Liver (tissue), 9 donors: ENCODE data around the gene KPNA4. TPM values are rescaled to one million over a fixed set of nuclear protein-coding genes. Genes with fewer than 3 reads are reported as not detected.

ENCODE experiments used
- DNase-seq: peaks from one replicate; pipeline ENCODE4 v3.0.0-alpha.2; 2017; ENCODE audit warnings: low spot score
- H3K27ac ChIP-seq, 2 donors: one replicate each; pipeline ENCODE4 v1.7.0; 2013; ENCODE audit warnings: inconsistent platforms in 2 of 2, low read length in 2 of 2, control low read depth in 1 of 2, low read depth in 1 of 2, mild to moderate bottlenecking in 1 of 2
- H3K27me3 ChIP-seq, 4 donors: one replicate each; pipeline versions ENCODE4 v1.6.1 to v1.7.0; 2013; ENCODE audit warnings: low read length in 3 of 4, inconsistent platforms in 1 of 4, mild to moderate bottlenecking in 1 of 4, moderate library complexity in 1 of 4; ENCODE audit not compliant: control insufficient read depth in 4 of 4, insufficient read depth in 4 of 4
- H3K36me3 ChIP-seq, 4 donors: one replicate each; pipeline versions ENCODE4 v1.6.1 to v1.7.0; 2013; ENCODE audit warnings: low read length in 3 of 4, mild to moderate bottlenecking in 3 of 4, low read depth in 1 of 4, moderate library complexity in 1 of 4; ENCODE audit not compliant: control insufficient read depth in 4 of 4, insufficient read depth in 3 of 4
- H3K4me1 ChIP-seq, 4 donors: one replicate each; pipeline versions ENCODE4 v1.6.1 to v1.7.0; 2013; ENCODE audit warnings: low read length in 3 of 4, mild to moderate bottlenecking in 3 of 4, moderate library complexity in 1 of 4; ENCODE audit not compliant: control insufficient read depth in 4 of 4, insufficient read depth in 4 of 4
- H3K4me3 ChIP-seq, 3 donors: one replicate each; pipeline versions ENCODE4 v1.6.1 to v1.7.0; 2013; ENCODE audit warnings: low read length in 3 of 3, control low read depth in 1 of 3, low read depth in 1 of 3, mild to moderate bottlenecking in 1 of 3
- H3K9ac ChIP-seq, 2 donors: one replicate each; pipeline ENCODE4 v1.7.0; 2013; ENCODE audit warnings: low read length in 2 of 2, mild to moderate bottlenecking in 2 of 2, moderate library complexity in 2 of 2, control low read depth in 1 of 2, low read depth in 1 of 2
- H3K9me3 ChIP-seq, 4 donors: one replicate each; pipeline versions ENCODE4 v1.6.1 to v1.7.0; 2013; ENCODE audit warnings: low read length in 3 of 4; ENCODE audit not compliant: control insufficient read depth in 4 of 4
- ATF3 ChIP-seq: IDR thresholded peaks from 2 replicates; pipeline ENCODE4 v1.6.1; 2016; ENCODE audit warnings: antibody characterized with exemption
- CTCF ChIP-seq: fragments of 150-350 bp; IDR thresholded peaks from 2 replicates; pipeline ENCODE4 v1.5.1; 2017; ENCODE audit warnings: improper control_type of control experiment, low read depth, low read length; ENCODE audit not compliant: missing input control
- EGR1 ChIP-seq, 2 donors: IDR thresholded peaks; 2 replicates each; pipeline ENCODE4 v1.6.1; 2016 to 2018; ENCODE audit warnings: antibody characterized with exemption in 2 of 2, low read depth in 2 of 2
- FOXA2 ChIP-seq: IDR thresholded peaks from 2 replicates; pipeline ENCODE4 v1.6.1; 2016; ENCODE audit warnings: antibody characterized with exemption
- HNF4A ChIP-seq, 2 donors: conservative IDR thresholded peaks; 2 replicates each; pipeline ENCODE4 v1.6.1; 2016; ENCODE audit warnings: antibody characterized with exemption in 2 of 2, mild to moderate bottlenecking in 2 of 2
- HNF4G ChIP-seq: IDR thresholded peaks from 2 replicates; pipeline ENCODE4 v1.6.1; 2016; ENCODE audit warnings: antibody characterized with exemption
- JUND ChIP-seq, 2 donors: IDR thresholded peaks; 2 replicates each; pipeline ENCODE4 v1.6.1; 2016; ENCODE audit warnings: antibody characterized with exemption in 2 of 2
- MAX ChIP-seq: IDR thresholded peaks from 2 replicates; pipeline ENCODE4 v1.6.1; 2016; ENCODE audit warnings: antibody characterized with exemption
- NR2F2 ChIP-seq: IDR thresholded peaks from 2 replicates; pipeline ENCODE4 v1.6.1; 2016; ENCODE audit warnings: antibody characterized with exemption
- RAD21 ChIP-seq, 2 donors: IDR thresholded peaks; 2 replicates each; pipeline ENCODE4 v1.6.1; 2016; ENCODE audit warnings: antibody characterized with exemption in 2 of 2, mild to moderate bottlenecking in 2 of 2
- REST ChIP-seq: IDR thresholded peaks from 2 replicates; pipeline ENCODE4 v1.6.1; 2016; ENCODE audit warnings: antibody characterized with exemption, mild to moderate bottlenecking
- RXRA ChIP-seq, 2 donors: IDR thresholded peaks; 2 replicates each; pipeline ENCODE4 v1.6.1; 2017 to 2018; ENCODE audit warnings: antibody characterized with exemption in 2 of 2, mild to moderate bottlenecking in 1 of 2
- SP1 ChIP-seq: IDR thresholded peaks from 2 replicates; pipeline ENCODE4 v1.6.1; 2018; ENCODE audit warnings: antibody characterized with exemption, mild to moderate bottlenecking
- TAF1 ChIP-seq: conservative IDR thresholded peaks from 2 replicates; pipeline ENCODE4 v1.6.1; 2016; ENCODE audit warnings: antibody characterized with exemption, mild to moderate bottlenecking
- YY1 ChIP-seq: IDR thresholded peaks from 2 replicates; pipeline ENCODE4 v1.6.1; 2016; ENCODE audit warnings: antibody characterized with exemption, mild to moderate bottlenecking
- ZBTB33 ChIP-seq: IDR thresholded peaks from 2 replicates; pipeline ENCODE4 v1.6.1; 2016; ENCODE audit warnings: antibody characterized with exemption
- WGBS: extraction: QIAGEN DNeasy Blood & Tissue Kit; methylation state at CpG from one replicate; pipeline ENCODE4 v1.1.7; 2013; 5-methylcytosine and 5-hydroxymethylcytosine counted together
- polyA plus RNA-seq, 2 donors: library from polyadenylated mRNA; stranded (reverse) in 1 of 2; unstranded in 1 of 2; fragments of 200-250 nt in 1 of 2; fragments of >200 nt in 1 of 2; fragmentation: Nextera tagmentation in 1 of 2; extraction: Ambion mirVana in 1 of 2; gene quantifications; one replicate each; pipeline versions ENCODE4 v1.2.1 to v1.2.3, GENCODE V29; 2013 to 2015
- total RNA-seq, 2 donors: library from RNA; depleted of rRNA; stranded (reverse); fragments of >200 nt; gene quantifications; one replicate each; pipeline ENCODE4 v1.2.3, GENCODE V29; 2014
- donor health status: healthy.
- donor health status: healthy.
- donor health status: healthy.
- donor health status: healthy.
- donor health status: healthy.

The KPNA4 gene
- total and polyA plus RNA-seq, 4 donors: 6.1 to 14.1 (median 10.3) TPM

- TF ChIP-seq REST: no peak
- no peak for TF ChIP-seq JUND (IDR thresholded peaks at IDR 0.05)
- TF ChIP-seq RXRA (IDR thresholded peaks at IDR 0.05): no peak
- no peak for TF ChIP-seq RAD21 (IDR thresholded peaks at IDR 0.05)
- no peak for TF ChIP-seq HNF4A (conservative IDR thresholded peaks at IDR 0.05)
Measured at GRCh38 chr3:160612386-160613075, 47.2 kb upstream of the KPNA4 start (continued).

GRCh38 chr3:160611141-160611540, 45.8 kb upstream of the KPNA4 start:
- no peak for TF ChIP-seq REST
- no peak for TF ChIP-seq YY1
- TF ChIP-seq HNF4A (conservative IDR thresholded peaks at IDR 0.05): no peak
- no peak for TF ChIP-seq MAX
- TF ChIP-seq ATF3: no peak
- no peak for TF ChIP-seq NR2F2
- TF ChIP-seq TAF1: no peak
- no peak for TF ChIP-seq RAD21 (IDR thresholded peaks at IDR 0.05)
- no peak for TF ChIP-seq EGR1 (IDR thresholded peaks at IDR 0.05; ENCODE audit: low read depth in 2 of 2)
- TF ChIP-seq HNF4G: no peak
- no peak for DNase-seq
- no peaks in the 10 kb centered on the region for H3K36me3 ChIP-seq
- H3K4me3 ChIP-seq: no peak overlapping the region
- no peak overlapping the region for H3K27ac ChIP-seq
- H3K4me1 ChIP-seq: no peaks in the 10 kb centered on the region
- no peaks in the 10 kb centered on the region for H3K9me3 ChIP-seq
- H3K27me3 ChIP-seq: no peaks in the 10 kb centered on the region
- no peak overlapping the region for H3K9ac ChIP-seq
- WGBS: 80% methylated on average over 3 of the region's 3 CpGs

- no peaks in the 10 kb centered on the region for H3K9me3 ChIP-seq
- DNase-seq: no peak
- peaks cover 0 to 2% (median 0%) of the 10 kb centered on the region in 4 donors for H3K4me1 ChIP-seq
- no peak overlapping the region for H3K9ac ChIP-seq
- 65% methylated on average over 2 of the region's 2 CpGs for WGBS
- no peaks in the 10 kb centered on the region for H3K36me3 ChIP-seq
- no peaks in the 10 kb centered on the region for H3K27me3 ChIP-seq
- H3K27ac ChIP-seq: no peak overlapping the region
- no peak overlapping the region for H3K4me3 ChIP-seq
- TF ChIP-seq RXRA (IDR thresholded peaks at IDR 0.05) (no peak), SP1 (no peak), CTCF (no peak), FOXA2 (no peak), ATF3 (no peak), ZBTB33 (no peak), EGR1 (IDR thresholded peaks at IDR 0.05; ENCODE audit: low read depth in 2 of 2) (no peak), HNF4G (no peak), JUND (IDR thresholded peaks at IDR 0.05) (no peak)
Measured at GRCh38 chr3:160608870-160609269, 43.5 kb upstream of the KPNA4 start.
